ENCODE data around the gene THBS2.

GRCh38 chr6:169199625-169200335, 53.9 kb downstream of the THBS2 start:
- TF ChIP-seq, protein P1, sequence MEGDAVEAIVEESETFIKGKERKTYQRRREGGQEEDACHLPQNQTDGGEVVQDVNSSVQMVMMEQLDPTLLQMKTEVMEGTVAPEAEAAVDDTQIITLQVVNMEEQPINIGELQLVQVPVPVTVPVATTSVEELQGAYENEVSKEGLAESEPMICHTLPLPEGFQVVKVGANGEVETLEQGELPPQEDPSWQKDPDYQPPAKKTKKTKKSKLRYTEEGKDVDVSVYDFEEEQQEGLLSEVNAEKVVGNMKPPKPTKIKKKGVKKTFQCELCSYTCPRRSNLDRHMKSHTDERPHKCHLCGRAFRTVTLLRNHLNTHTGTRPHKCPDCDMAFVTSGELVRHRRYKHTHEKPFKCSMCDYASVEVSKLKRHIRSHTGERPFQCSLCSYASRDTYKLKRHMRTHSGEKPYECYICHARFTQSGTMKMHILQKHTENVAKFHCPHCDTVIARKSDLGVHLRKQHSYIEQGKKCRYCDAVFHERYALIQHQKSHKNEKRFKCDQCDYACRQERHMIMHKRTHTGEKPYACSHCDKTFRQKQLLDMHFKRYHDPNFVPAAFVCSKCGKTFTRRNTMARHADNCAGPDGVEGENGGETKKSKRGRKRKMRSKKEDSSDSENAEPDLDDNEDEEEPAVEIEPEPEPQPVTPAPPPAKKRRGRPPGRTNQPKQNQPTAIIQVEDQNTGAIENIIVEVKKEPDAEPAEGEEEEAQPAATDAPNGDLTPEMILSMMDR (IDR thresholded peaks at IDR 0.05): no peak
- TF ChIP-seq POLR2A (IDR thresholded peaks at IDR 0.05): no peak

All from thyroid gland (tissue), 4 donors.